ENCODE results near the gene EFCC1.

EFCC1 gene, protein sequence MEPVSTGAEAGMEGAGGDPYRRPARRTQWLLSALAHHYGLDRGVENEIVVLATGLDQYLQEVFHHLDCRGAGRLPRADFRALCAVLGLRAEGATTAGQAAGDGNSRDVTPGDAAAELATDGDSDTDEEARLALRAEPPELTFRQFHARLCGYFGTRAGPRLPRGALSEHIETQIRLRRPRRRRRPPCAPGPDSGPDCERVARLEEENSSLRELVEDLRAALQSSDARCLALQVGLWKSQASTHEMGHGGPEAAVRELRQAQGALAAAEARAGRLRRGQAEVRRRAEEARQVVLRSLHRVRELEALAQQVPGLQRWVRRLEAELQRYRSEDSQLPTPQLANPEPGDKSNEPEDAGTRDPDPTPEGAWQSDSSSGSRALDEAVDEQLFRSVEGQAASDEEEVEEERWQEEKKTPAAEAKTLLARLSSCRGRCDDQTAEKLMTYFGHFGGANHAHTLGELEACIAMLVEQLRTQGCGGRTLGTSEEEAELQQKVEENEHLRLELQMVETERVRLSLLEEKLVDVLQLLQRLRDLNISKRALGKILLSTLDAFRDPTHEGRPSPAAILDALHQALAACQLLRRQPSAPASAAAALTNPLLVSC

DNA sequence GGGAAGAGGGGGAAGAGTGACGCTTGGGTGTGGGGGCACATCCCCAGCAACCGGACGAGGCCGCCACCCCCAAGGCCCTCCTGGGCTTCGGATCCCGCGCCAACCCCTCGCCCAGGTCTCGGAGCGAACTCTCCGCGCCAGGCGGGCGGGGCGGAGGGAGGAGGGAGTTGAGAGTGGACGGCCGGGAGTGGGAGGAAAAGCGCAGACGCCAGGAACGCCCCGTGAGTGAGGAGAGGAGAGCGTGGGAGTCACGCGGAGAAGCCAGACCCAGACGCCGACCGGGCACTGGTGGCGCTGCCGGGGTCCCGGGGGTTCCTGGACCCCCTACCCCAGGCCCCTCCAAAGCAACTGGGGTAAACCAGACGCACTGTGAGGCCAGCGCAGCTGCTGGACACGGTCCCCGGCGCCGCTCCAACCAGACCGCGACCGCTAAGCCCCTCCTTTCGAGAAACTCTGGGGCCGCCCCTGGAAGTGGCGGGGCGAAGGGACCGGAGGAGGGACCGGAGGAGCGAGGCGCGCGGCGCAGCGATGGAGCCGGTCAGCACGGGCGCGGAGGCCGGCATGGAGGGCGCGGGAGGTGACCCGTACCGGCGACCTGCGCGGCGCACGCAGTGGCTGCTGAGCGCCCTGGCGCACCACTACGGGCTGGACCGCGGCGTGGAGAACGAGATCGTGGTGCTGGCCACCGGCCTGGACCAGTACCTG lies at the start of gene EFCC1:
Gene EFCC1 (plus strand): TSS at position 204 of the 705 bp plus-strand sequence. CDS start 325 bp downstream, at position 529.
- no peak for DNase-seq

DNA sequence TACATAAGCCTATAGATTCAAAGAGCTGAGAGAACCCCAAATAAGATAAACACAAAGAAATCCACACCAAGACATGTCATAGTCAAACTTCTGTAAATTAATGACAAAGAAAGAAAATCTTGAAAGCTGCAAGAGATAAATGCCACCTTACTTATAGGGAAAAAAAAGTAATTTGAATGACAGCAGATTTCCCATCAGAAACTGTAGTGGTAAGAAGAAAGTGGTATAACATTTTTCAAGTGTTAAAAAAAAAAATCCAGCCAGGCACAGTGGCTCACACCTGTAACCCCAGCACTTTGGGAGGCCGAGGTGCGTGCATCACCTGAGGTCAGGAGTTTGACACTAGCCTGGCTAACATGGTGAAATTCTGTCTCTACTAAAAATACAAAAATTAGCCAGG lies 44.7 kb upstream of the EFCC1 start:
- no peak for DNase-seq

DNA sequence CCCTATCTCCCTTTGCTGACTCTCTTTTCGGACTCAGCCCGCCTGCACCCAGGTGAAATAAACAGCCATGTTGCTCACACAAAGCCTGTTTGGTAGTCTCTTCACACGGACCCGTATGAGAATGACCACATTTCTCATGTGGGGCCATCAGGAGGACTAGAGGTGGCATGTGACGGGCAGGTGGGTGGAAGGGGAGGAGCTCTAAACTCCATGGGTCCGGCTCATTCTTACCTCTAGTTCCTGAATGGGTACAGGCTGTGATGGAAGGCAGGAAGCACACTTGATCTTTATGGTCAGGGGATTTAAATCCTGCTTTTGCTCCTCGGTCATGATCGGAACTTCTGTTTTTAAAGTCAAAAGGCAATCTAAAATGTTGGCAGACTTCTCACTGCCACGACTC lies 35.8 kb upstream of the EFCC1 start:
- DNase-seq, result no peak

DNA sequence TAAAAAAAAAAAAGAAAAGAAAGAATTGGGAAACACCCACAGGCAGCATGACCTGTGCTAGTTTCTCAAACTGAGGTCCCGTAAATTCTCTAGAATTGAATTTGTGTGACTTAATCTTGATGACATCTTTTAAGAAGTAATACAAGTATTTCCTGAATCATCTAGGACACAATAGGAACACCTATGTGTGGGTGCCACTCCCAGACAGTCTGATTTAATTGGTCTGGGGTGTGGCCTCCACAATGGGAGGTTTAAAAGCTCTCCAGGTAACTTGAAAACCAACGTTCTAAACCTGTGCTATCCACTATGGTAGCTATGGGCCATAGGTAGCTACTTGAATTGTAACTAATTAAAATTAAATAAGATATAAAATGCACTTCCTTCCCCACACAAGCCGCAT lies 35.3 kb upstream of the EFCC1 start:
- no peak for DNase-seq

DNA sequence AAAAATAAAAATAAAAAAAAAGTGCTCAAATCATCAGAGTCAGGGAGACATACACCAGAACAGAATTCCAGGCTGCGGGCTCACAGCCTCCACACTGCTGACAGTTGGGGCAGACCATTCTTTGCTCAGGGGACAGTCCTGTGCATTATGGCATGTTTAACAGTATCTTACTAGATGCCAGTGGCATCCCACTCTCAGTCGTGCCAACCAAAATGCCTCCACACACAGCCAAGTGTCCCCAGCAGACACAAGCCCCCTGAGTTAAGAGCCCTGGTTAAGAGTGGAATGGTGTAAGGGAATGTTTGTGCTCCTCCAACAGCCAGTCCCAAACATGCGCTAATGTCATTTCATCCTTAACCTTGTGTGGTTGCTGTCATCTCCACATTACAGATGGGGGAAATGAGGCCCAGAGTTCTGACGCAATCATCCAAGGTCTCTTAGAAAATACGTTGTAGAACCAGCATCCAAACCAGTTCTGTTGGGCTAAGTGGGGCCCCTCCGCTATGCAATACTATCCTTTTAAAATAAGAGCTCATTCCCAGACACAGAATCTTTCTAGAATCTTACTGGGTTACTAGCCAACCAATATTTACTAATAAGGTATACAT lies 33.3 kb upstream of the EFCC1 start:
- no peak for DNase-seq

DNA sequence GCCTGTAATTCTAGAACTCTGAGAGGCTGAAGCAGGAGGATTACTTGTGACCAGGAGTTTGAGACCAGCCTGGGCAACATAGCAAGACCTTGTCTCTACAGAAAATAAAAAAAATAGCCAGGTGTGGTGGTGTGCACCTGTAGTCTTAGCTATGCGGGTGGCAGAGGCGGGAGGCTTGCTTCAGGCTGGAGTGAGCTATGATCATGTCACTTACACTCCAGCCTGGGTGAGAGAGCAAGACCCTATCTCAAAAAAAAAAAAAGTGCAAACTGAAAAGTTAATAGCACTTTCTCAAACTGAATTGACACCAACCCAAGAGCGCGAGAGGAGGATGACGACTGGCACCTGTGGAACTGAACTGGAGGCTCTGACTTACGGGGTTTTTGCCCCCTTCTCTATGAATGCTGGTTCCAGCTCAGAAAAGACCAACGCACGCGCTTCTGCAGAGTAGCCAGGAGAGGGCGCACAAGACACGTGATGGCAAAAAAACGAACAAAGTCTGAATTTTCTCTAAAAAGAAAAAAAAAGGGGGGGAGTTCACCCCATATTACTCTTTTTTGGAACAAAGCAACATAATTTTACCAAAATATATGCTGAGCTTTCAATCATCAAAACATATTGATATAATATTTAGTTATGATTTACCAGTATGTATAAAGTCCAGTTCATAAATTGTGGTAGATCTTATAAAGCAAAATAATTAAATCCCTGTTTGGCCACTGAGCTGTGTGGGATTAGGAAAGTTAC lies 30.9 kb upstream of the EFCC1 start:
- DNase-seq, result peak; percentile 62

DNA sequence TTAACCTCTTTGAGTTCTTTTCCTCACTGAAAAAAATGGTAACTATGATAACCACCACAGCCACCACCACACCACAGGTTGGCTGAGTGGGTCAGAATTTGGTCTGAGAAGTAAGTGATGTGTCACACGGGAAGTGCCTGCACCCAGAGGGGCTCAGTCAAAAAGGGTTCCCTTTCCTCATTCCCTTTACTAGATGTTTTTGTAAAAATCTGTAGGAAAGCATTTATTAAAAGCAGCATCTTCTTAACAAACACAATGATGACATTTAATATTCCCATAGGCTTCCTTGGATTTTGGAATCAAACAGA lies 30.4 kb upstream of the EFCC1 start:
- no peak for DNase-seq

DNA sequence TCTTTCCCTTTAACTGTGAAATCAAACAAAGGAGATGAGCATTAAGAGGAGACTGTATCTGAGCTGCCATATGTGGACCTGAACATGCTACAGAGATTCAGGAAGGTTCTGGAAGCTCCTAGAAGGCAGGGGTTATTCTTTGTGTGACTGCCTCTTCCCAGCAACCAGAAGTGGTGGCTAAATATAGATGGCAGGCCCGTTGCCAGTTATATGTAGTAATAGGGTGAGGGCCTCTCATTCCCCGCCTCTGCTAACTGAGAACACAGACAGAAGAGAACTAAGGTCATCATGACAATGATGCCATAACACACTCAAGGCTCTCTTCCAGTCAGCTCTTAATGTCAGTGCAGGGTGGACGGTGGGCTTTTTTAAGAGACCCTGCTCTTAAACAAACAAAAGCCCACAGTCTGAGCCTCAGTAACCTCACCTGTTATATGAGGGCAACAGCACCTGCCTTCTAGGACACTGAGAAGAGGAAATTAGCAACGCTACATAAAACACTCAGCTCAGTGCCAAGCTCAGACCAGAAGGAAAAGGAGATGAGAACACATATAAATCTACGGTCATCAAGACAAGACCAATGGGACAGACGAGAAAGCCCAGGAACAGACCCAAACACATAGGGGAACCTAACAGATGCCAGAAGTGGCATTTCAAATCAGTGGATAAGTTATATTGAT lies 29.5 kb upstream of the EFCC1 start:
- DNase-seq, result no peak

DNA sequence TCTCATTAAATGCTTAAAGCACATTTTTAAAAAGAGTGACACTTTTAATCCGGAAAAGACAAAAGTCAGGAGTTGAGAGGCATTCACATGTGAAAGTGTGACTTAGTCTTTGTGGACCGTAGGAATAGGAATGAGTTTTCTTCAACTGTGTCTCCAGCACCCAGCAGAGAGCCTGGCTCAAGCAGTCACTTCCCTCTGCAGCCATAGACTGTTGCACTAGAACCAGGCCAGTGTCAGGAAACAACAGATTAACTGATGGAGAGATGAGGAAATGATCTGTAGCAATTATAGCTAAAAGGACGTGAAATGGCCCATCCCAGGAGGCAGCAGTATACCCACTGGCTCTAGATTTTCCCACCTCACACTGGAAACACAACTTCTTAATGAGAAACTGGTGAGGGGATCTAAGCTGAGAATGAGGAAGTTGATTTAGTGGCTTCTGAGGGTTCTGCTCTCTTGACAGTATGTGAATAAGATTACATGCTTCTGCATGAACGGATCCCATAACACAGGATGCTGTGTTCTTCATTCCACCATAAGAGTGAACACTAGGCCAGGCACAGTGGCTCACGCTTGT lies 27.0 kb upstream of the EFCC1 start:
- no peak for DNase-seq

DNA sequence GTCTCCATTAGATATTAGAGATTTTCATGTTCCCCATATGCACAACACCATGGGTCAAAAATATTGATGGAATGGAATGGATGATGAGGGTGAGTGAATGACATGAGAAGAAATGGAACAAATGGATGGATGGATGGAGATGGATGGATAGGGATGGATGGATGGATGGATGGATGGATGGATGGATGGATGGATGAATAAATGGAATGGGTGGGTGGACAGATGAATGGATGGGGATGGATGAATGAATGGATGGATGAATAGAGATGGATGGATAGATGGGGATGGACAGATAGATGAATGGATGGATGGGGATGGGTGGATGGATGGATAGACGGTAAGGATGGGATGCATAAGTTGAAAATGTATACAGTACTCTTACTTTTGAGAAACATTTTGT lies 25.8 kb upstream of the EFCC1 start:
- DNase-seq, result no peak

DNA sequence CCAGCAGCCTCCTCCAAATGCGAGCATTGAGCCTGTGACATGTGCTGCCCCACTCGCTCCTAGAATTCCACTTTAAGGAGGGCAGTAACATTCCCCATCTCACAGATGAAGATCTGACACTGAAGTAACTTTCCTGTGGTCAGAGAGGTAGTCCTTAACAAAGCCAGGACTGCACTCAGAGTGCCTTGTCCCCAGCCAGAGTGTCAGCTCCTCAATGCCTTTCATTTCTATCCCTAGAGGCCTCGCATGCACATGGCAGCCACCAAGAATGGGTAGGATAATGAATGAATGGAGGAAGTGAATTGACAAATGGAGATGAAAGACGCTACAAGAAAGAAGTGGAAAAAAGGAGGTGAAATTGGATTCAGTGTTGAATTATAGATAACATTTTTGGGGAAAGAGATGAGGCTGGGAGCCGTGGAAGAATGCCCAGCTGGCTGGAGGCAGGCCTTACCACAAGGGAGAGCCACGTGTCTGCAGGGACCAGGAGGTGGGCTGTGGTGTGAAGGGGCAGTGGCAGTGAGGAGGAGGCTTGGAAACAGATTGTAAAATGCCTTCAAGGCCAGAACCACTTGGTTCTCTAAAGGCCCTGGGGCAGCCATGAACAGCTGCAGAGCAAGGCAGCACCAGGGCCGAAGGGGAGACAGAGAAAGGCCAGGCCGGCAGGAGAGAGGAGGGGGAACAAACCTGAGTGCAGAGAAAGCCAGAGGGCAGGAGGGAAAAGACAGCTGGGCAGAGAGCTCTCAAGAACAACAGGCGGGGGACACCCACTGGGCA lies 17.6 kb upstream of the EFCC1 start:
- DNase-seq, result no peak

DNA sequence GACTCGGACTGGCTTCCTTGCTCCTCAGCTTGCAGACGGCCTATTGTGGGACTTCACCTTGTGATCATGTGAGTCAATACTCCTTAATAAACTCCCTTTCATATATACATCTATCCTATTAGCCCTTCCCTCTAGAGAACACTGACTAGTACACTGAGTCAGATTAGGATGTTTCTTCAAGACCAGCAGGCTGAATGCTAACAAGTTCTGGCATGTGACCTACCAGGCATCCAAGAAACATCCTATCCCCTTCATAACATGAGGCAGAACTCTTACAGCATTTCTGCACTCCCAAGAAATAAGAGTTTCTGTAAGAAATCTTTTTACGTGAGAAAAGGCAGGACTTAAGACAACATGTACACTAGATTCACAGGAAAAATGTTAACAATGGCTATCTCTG lies 16.5 kb upstream of the EFCC1 start:
- DNase-seq, result no peak

DNA sequence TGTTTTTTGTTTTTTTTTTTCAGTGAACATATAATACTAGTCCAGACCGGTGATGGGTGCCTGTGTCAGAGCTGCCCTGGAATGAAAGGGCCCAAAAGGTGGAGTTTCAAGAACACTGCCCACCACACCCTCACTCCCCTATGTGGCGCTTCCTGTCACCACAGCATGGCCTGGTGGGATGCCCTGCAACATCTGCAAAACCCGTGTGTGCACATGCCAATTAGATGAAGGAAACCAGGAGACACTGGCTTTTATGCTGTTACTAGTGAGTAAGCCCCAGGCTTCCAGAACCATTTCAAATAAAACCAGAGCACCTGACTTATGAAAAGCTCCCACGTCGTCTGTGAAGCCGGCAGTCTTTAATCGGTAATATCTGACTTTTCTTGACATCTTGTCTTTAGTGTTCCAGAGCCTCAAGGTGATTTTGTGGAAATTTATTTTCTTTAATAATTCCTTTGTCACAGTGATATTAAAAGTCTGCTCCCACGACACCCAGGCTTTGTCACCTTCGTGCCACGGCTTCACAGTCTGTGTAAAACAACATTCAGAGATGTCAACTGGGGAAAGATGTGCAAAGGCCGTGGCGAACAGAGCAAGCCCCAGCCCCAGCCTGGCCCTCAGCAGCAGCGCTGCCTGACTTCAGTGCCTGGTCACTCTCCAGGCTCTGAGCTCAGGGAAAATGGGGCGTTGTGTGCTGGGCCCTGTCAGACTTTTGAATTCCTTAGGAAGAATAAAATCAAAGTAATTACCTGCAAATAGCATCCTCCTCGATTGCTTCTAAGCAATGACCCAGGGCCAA lies 13.6 kb upstream of the EFCC1 start:
- DNase-seq, result no peak

DNA sequence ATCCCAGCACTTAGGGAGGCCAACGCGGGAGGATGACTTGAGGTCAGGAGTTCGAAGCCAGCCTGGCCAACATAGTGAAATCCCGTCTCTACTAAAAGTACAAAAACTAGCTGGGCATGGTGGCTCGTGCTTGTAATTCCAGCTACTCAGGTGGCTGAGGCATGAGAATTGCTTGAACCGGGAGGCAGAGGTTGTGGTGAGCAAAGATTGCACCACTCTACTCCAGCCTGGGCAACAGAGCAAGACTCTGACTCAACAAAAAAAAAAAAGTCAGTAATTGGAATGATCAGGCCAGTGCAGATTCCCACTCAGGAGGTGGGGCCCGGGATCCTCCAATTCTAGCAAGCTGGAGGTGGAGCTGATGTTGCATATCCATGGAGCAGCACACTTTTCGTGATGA lies 12.8 kb upstream of the EFCC1 start:
- no peak for DNase-seq

DNA sequence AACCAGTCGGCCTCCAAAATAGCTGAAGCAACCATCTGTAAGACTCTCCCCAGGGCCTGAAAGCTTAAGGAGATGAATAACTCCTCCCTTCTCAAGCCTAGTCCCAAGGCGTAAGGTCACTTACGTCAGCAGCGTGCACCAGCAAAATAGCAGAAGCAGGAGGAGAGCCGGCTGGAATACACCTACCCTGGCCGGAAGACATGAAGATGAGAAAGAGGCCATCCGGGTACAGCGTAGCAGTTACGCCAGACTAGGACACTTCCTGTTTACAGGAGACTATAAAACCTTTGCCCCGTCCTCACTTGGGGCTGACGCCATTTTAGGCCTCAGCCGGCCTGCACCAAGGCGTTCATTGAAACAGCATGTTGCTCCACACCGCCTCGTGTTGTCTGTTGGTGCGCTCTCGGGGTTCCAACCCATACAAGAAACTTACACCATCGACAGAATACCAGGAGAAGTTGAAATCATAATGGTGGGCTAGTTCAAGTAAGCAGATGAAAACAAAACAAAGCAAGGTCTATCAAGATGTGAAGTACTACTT lies 9.7 kb upstream of the EFCC1 start:
- DNase-seq, result no peak

DNA sequence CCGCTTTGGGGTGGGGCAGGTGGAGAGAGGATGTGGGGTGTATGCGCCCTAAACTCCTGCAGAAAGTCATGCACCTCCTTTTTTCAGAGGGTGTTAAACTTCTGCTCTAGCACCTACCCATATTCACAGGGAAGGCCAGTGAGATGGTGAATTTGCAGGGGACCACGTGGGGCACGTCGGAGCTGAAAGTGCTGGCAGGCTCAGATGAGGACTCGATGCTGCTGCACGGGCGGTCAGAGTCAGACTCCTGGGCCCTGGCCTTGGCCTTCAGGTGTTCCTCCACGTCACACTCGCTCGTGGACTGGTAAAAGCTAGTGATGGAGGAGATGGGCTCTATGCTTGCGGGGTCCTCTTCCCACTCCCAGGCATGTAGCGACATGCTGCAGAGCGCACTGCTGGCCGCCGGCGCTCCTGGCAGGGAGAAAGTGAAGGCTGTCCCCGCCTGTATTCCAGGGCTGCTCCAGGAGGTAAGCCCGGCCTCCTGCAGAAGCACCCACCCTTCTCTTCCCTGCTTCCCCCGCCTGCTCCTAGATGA lies 8.1 kb upstream of the EFCC1 start:
- DNase-seq, result no peak

DNA sequence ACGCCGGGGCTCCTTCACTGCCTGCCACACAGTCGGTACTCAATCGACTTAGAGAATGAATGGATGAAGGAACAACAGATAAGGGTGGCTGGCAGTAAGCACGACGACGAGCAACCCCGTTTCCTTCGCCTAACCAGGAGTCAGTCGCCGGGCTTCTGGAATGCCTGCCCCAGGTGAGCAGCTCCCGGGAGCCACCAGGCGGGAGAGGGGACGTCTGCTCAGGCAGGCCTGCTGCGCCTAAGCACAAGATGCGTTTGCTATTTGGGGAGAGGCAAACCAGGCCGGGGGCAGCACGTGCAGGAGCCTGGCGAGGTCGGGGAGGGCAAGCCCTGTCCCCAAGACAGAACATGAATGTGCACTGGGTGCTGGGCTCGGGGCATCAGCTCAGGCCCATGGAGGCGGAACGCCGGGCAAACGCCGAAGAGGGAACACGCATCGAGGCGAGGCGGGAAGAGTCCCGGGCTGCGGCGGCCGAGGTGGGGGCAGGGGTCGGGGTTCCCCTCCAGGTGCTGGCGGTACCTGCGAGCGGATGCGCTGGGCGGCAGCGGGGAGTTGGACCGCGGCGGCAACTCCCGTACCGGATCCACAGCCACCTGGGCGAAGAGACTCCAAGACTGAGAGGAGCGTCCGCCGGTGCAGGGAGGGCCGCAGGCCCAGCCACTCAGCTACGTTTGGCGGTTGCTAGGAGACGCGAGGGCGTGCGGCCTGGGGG lies 7.5 kb upstream of the EFCC1 start, which contains the start of gene CFAP92:
Gene CFAP92 (minus strand): TSS at position 616 of the 712 bp plus-strand sequence. CDS start 772 bp downstream, outside the sequence.
- peak; percentile 86 for DNase-seq

DNA sequence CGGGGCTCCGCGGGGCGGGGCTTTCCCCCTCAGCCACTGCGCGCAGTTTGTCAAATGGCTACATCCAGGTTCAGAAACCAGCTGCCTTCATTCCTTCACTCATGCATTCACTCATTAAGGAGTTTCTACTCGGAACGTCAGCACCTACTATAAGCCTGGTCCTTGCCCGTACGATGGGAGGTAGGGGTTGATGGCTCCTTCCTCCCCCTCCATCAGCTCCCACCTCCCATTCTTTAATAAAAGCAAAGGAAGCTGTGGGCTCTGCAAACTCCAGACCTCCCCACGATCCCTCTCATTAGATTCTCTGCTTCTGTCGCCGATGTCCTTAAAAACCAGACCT lies 7.0 kb upstream of the EFCC1 start:
- DNase-seq, result no peak
